Retina (tissue), 1 donor: ENCODE measurements around the gene PCNX3.

ENCODE experiments used
- DNase-seq: peaks from one replicate; pipeline ENCODE4 v3.0.0-alpha.2; 2016

The PCNX3 gene

GRCh38 chr11:65615229-65615949 lies at the start of gene PCNX3:
TSS of gene PCNX3 (plus strand) at chr11:65615776. CDS start at chr11:65616312, 536 bp downstream.
- DNase-seq = peak; percentile 100

DNA sequence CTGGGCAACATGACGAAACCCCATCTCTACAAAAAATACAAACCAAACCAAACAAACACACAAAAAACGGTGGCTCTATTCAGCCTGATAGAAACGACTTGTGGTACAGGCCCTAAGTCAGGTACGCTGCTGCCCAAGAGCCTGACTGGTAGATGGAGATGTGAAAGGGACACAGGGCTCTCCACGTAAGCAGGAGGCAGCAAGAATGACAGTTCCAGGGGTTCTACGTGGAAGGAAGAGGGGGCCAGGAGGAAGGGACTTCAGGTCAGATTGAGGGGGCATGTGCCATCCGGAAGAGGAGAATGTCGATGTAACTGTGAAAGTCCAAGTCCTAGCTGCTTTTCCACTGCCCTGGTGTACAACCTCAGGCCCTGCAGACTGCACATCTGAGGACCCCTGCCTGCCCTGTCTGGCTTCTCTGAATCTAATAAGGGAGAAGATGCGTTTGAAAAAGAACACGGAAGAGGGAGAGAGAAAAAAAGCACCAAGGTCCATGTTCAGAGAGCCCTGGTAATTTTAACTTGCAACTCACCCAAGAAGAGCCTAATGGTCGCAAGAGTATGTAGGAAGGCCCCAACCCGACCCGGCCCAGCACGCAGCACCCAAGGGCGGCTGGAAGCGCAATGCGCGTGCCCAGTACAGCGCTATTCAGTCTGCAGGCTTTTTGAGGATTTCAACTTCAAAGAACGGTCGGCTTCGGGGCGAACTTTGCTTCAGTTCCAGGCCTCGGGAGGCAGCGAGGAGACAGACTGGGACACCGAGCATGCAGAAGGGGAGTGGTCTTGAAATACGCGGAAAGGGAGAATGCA lies 46.2 kb upstream of the PCNX3 start:
- DNase-seq = no peak

GRCh38 chr11:65569973-65570918 lies 45.3 kb upstream of the PCNX3 start, which contains the start of gene ZNRD2:
TSS of gene ZNRD2 (plus strand) at chr11:65570477. CDS start at chr11:65570492, 15 bp downstream.
- DNase-seq = peak; percentile 99

DNA sequence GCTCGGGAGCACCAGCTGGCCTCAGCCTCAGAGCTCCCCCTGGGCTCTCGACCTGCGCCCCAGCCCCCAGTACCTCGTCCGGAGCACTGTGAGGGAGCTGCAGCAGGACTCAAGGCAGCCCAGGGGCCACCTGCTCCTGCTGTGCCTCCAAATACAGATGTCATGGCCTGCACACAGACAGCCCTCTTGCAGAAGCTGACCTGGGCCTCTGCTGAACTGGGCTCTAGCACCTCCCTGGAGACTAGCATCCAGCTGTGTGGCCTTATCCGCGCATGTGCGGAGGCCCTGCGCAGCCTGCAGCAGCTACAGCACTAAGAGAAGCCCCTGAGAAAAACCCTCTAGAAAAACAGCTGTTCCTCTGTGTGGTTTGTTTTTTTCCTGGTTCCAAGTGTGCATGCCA lies 44.2 kb upstream of the PCNX3 start:
- no peak for DNase-seq

GRCh38 chr11:65571940-65572339 lies 43.6 kb upstream of the PCNX3 start:
- no peak for DNase-seq

GRCh38 chr11:65572356-65573051 lies 43.1 kb upstream of the PCNX3 start, which contains the start of gene FAM89B:
TSS of gene FAM89B (plus strand) at chr11:65572538. CDS start at chr11:65572670, 132 bp downstream.
- DNase-seq = peak; percentile 83

DNA sequence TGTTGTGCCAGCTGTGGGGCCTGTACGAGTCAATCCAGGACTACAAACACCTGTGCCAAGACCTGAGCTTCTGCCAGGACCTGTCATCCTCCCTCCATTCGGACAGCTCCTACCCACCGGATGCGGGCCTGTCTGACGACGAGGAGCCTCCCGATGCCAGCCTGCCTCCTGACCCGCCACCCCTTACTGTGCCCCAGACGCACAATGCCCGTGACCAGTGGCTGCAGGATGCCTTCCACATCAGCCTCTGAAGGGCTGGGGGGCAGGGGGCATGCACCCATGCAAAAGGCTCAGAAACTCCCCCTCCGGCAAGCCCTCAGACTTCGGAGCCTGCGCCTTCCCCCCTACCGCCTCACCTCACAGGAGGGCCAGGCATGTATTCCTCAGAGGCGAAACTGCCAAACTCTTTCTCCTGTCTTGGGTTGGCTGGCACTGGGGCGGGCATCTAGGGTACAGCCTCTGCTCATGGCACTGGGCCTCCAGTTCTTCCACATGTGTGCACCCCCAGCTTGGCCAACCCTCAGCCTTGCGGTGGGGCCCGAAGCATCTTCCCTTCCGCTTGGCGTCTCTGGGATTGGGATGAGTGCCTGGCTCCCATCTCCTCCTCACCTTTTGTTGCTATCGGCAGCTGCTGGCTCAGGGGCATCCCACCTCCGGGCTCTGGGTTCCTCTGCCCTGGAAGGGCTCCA lies 42.0 kb upstream of the PCNX3 start:
- no peak for DNase-seq

DNA sequence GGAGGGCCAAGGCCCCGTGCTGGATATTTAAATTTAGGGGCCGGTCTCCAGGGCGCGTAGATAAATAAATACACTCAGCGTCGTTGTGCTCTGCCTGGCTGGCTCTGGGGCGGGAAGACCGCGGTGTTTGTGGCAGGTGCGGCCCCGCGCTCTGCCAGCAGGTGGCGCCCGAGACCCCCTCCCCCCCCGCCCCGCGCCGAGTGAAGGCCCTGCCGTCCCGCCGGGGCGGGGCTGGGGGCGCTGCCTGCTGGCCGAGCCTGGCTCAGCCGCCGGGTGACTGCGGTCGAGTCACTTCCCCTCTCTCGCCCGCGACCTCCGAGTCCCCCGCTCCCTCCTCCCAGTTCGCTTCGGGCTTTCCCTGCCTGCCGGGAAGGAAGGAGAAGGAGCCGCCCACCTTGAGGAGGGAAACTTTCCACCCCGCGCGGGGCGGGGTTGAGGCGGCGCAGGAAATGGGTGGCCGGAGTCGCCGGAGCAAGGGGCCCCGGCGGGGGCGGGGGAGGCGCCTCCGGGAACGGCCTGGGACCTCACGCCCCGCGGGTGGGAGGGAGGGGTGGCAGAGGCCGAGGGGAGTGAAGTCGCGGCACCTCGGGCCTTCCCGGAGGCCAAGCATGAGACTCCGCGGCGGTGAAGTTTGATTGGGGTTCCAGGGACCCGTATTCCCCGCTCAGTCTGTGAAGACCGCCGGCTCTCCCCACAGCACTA lies 41.3 kb upstream of the PCNX3 start:
- DNase-seq = peak; percentile 83

- no peak for DNase-seq
Measured at GRCh38 chr11:65574811-65575567, 40.6 kb upstream of the PCNX3 start.

DNA sequence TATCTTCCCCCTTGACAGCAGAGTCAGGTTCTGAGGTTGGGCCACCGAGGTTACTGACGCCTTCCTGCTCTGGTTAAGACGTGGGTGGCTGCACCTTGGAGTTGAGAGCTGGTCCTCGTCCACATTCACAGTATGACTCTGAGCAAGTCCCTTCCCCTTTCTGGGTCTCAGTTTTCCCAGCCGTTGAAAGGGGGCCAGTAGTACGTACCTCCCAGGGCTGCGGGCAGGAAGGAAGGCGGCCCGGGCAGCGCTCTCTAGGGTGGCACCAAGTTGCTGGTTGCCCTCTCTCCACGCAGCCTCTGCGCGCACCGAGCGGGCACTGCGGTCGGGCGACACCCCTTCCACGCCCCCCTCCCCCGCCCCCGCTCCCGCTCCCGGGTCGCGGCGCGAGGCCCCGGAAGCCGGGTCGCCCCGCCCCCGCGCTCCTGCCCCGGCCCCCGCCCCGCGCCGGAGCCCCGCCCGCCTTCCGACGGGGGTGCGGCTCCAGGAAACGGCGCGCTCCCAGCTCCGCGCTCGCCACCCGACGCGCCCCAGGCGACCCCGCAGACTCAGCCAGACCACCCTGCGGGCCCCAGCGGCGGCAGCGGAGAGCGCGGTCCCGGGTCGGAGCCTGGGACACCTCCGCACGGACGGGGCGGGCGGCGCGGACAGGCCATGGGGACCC lies 39.9 kb upstream of the PCNX3 start, which contains the start of gene EHBP1L1:
Gene EHBP1L1 (plus strand): TSS at position 486 of the 664 bp plus-strand sequence. CDS start 250 bp downstream, outside the sequence.
- DNase-seq = no peak

GRCh38 chr11:65576232-65576866 lies 39.2 kb upstream of the PCNX3 start:
- no peak for DNase-seq

GRCh38 chr11:65576867-65577755 lies 38.5 kb upstream of the PCNX3 start:
- no peak for DNase-seq

GRCh38 chr11:65577756-65578109 lies 37.8 kb upstream of the PCNX3 start:
- DNase-seq = no peak

GRCh38 chr11:65578134-65578533 lies 37.4 kb upstream of the PCNX3 start:
- no peak for DNase-seq

- DNase-seq = no peak
Measured at GRCh38 chr11:65578667-65579066, 36.9 kb upstream of the PCNX3 start.

DNA sequence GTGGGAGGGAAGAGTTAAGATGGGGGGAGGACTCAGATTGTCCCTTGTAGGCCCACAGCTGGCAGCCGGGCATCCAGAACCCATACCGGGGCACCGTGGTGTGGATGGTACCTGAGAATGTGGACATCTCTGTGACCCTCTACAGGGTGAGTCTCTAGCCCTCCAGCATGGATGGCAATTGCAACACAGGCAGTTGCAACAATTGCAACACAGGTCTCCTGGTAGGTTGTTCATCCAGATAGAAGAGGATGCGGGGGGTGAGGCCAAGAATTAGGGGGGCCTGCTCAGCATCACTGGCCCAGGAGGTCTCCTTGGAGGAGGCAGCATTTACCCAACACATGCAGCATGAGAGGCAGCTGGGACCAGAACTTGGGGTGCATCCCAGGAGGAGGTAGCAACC lies 36.3 kb upstream of the PCNX3 start:
- no peak for DNase-seq

DNA sequence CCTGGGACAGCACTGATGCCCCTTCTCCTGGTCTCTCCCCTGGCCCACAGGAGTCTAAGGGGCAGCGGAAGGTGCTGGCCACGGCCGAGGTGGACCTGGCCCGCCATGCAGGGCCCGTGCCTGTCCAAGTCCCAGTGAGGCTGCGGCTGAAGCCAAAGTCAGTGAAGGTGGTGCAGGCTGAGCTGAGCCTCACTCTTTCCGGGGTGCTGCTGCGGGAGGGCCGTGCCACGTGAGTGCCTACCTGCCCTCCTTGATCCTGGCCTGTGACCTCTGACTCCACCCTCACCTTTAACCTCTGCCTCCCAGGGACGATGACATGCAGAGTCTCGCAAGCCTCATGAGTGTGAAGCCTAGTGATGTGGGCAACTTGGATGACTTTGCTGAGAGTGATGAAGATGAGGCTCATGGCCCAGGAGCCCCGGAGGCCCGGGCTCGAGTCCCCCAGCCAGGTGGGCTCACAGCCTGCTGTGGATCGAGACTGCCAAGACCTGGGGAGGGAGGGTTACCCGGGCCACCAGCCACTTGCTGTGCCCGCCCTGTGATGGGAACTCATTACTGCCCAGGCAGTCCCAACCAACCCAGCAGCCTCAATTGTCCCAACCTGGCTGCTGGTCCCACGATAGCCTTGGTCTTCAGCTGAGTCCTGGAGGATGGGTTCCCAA lies 35.4 kb upstream of the PCNX3 start:
- no peak for DNase-seq
